IMR-90 (cell line): ENCODE data around the gene CAPNS2.

Source experiments
- CEBPB ChIP-seq: IDR thresholded peaks from 2 replicates; pipeline ENCODE4 v1.6.1; 2012; ENCODE audit warnings: low read depth, low read length, improper control_type of control experiment
- FOS ChIP-seq: fragments of 150-350 bp; IDR thresholded peaks from 2 replicates; pipeline ENCODE4 v1.6.1; 2016; ENCODE audit warnings: low read depth, low read length
- MAZ ChIP-seq: IDR thresholded peaks from 2 replicates; pipeline ENCODE4 v1.6.1; 2012; ENCODE audit warnings: low read depth, mild to moderate bottlenecking, low read length, improper control_type of control experiment, moderate library complexity, borderline replicate concordance
- POLR2A ChIP-seq: IDR thresholded peaks from 2 replicates; pipeline ENCODE4 v1.6.1; 2012; ENCODE audit warnings: mild to moderate bottlenecking, low read depth, low read length
- RAD21 ChIP-seq: IDR thresholded peaks from 2 replicates; pipeline ENCODE4 v1.6.1; 2012; ENCODE audit warnings: low read length, improper control_type of control experiment
- RCOR1 ChIP-seq: IDR thresholded peaks from 2 replicates; pipeline ENCODE4 v1.6.1; 2012; ENCODE audit warnings: mild to moderate bottlenecking, low read length, improper control_type of control experiment; ENCODE audit not compliant: insufficient replicate concordance
- TF ChIP-seq, protein P1 (sequence below): conservative IDR thresholded peaks from 2 replicates; pipeline ENCODE4 v1.5.1; 2012; ENCODE audit warnings: mild to moderate bottlenecking, low read depth, low read length, improper control_type of control experiment
- TF ChIP-seq, protein P2 (sequence below): fragments of 150-350 bp; IDR thresholded peaks from 2 replicates; pipeline ENCODE4 v1.6.1; 2016; ENCODE audit warnings: low read depth, mild to moderate bottlenecking, low read length, moderate library complexity, borderline replicate concordance

GRCh38 chr16:55539488-55539887 is 27.0 kb upstream of the CAPNS2 start:
- TF ChIP-seq RCOR1 (no peak), FOS (no peak), CEBPB (no peak), RAD21 (no peak), MAZ (no peak), POLR2A (no peak)
- TF ChIP-seq, protein P1, sequence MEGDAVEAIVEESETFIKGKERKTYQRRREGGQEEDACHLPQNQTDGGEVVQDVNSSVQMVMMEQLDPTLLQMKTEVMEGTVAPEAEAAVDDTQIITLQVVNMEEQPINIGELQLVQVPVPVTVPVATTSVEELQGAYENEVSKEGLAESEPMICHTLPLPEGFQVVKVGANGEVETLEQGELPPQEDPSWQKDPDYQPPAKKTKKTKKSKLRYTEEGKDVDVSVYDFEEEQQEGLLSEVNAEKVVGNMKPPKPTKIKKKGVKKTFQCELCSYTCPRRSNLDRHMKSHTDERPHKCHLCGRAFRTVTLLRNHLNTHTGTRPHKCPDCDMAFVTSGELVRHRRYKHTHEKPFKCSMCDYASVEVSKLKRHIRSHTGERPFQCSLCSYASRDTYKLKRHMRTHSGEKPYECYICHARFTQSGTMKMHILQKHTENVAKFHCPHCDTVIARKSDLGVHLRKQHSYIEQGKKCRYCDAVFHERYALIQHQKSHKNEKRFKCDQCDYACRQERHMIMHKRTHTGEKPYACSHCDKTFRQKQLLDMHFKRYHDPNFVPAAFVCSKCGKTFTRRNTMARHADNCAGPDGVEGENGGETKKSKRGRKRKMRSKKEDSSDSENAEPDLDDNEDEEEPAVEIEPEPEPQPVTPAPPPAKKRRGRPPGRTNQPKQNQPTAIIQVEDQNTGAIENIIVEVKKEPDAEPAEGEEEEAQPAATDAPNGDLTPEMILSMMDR: no peak
- TF ChIP-seq, protein P2, sequence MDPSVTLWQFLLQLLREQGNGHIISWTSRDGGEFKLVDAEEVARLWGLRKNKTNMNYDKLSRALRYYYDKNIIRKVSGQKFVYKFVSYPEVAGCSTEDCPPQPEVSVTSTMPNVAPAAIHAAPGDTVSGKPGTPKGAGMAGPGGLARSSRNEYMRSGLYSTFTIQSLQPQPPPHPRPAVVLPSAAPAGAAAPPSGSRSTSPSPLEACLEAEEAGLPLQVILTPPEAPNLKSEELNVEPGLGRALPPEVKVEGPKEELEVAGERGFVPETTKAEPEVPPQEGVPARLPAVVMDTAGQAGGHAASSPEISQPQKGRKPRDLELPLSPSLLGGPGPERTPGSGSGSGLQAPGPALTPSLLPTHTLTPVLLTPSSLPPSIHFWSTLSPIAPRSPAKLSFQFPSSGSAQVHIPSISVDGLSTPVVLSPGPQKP: no peak
